Measurements from ENCODE around the gene TSPAN5.
A peak's percentile ranks its signal among the peaks of the same experiment; 100 is the strongest.

The TSPAN5 gene

DNA sequence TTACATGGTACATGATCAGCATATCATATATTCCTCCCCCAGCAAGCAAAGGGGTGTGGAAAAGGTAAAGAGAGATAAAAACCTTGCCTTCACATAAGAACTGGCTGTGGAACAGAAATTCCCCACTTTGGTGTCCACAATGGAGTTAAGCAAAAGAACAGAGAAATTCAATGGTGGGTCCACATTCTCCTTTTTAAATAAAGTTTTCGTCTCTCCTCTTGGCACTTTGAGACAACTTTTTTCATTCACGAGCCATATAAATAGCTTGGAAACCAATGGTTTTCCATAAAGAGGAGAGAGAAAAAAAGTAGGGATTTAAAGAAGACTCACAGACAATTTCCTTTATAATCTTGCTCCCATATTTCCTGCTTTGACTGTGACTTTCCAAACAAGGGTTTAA lies 148.1 kb downstream of the TSPAN5 start:
- TF ChIP-seq, protein P1, sequence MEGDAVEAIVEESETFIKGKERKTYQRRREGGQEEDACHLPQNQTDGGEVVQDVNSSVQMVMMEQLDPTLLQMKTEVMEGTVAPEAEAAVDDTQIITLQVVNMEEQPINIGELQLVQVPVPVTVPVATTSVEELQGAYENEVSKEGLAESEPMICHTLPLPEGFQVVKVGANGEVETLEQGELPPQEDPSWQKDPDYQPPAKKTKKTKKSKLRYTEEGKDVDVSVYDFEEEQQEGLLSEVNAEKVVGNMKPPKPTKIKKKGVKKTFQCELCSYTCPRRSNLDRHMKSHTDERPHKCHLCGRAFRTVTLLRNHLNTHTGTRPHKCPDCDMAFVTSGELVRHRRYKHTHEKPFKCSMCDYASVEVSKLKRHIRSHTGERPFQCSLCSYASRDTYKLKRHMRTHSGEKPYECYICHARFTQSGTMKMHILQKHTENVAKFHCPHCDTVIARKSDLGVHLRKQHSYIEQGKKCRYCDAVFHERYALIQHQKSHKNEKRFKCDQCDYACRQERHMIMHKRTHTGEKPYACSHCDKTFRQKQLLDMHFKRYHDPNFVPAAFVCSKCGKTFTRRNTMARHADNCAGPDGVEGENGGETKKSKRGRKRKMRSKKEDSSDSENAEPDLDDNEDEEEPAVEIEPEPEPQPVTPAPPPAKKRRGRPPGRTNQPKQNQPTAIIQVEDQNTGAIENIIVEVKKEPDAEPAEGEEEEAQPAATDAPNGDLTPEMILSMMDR (IDR thresholded peaks at IDR 0.05): no peak

DNA sequence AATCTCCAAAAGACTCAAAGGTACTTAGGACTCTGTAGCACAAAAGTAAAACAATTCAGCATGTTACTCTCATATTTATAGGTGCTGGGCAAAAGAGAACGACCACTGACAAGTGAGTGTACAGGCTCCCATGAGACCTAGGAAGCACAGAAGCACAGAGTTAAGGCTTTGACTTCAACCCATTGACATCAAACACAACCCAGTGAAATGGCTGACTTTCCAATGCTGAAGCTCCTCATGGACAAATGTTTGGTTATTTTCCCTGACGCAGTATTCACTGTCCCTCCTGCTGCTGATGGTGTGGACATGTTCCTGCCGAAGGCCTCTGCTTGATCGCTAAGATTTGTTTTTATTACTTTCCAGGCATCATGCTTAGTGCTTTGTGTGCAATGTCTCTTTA lies 148.7 kb downstream of the TSPAN5 start:
- TF ChIP-seq, protein P1 (IDR thresholded peaks at IDR 0.05): no peak

DNA sequence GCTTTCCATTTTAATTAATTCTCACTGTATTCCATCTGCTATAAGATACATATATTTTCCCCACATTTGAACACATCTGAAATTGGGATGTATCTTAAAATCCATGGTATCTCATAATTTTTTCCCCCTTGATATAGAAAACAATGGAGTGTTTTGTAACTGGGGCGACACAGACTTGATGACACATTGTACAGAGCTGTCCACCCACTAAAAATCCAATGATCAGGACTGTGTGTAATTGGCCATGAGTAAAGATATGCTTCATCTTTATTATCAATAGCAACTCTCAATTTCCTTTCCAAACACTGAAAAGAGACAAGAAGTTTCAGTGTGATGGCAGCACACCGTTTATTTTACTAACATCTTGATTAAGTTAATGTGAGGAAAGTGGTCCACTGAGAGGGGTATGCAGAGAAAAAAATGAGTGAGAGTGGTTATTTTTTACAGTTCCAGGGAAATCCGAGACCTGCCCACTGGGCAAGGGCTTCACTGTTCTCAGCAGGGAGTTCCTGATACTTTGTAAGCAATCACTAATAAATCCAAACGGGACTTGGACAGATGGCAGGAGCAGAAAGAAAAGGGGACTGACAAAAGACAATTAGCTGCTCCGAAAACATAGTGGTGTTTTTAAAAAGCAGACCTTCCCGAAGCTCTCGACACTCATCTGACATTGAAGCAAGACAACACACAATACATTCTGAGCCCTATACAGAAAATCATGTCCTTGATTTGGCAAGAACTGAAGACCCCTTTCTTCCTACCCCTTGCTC lies 149.4 kb downstream of the TSPAN5 start:
- TF ChIP-seq, protein P1 (IDR thresholded peaks at IDR 0.05): no peak

DNA sequence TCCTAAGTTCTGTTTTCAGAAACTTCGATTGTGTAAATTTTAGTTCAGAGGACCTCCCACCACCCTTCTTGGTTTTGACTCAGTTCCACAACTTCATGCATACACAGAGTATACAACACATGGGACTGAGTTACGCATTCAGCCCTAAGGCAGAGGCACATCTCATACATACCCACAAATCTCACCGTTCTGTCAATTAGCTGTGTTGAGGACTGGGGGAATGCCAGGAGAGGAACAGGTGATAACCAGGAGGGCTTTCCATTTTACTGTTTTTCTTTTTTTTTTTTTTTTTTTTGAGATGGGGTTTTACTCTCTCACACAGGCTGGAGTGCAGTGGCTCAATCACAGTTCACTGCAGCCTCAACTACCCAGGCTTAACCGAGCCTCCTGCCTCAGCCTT lies 150.2 kb downstream of the TSPAN5 start:
- TF ChIP-seq, protein P1 (IDR thresholded peaks at IDR 0.05): no peak

DNA sequence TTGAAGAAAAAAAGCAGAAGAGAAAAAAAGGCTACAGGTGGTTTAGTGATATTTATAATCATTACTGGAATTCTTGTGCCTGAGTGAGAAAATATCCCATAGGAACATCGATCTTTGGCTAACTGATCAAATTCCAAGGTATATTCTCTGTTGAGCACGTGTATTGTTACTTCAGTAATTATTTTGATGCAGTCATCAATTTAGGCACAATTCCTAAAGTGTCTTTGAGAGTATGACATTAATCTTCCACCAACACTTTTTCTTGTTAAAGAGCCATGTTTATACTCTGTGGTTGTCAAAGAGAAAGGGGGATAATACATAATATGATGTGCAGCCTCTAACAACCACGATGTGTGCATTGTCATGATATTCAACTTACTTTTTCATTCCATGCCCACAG lies 151.1 kb downstream of the TSPAN5 start:
- TF ChIP-seq, protein P1 (IDR thresholded peaks at IDR 0.05): no peak

DNA sequence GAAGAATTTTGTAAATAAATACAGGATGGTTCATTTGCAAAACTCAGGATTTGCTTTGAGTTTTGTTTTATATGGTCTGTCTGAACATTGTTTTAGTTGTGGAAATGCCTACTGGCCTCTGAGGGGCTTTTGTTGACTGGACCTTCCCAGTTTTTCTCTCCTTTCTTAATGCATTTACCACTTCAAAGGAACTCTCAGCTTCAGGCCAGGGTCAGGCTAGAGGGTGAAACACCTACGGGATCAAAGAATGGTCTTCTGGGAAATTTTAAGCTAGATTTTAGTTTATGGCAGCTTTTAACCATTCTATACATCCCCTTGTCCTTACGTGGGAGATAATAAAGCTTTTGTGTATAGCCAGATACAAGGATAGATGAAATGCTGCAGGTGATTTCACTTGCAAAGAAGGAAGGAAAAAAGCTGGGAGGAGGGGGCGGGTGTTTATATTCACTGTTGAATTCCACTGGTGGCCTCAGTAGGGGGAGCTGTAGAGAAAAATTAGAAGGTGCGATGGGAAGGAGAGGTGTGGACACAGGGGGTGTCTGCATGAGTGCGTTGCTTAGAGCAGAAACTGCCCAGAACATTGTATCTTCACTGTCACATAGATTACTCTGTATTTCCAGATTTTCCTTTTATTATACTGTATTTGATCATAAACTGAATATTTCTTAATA lies 151.8 kb downstream of the TSPAN5 start:
- TF ChIP-seq, protein P1 (IDR thresholded peaks at IDR 0.05): peak; percentile 35; the same call in 1 of the 2 replicates

DNA sequence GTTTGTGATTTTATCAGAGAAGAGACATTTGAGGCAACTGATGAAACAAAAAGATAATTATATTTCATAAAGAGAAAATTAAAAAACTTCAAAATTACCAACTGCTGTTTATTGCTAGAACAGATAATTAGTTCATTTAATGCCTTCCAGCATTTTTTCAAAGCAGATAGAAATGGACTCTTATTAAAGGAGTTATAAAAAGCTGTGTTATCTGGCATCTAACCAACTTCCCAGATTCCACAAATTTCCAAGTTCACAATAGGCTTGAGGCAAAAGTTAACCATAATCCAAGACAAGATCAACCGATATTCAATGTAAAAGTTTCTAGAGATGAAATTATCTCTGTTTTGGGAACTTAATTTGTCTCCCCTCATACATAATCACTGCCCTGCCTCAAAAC lies 152.4 kb downstream of the TSPAN5 start:
- TF ChIP-seq, protein P1 (IDR thresholded peaks at IDR 0.05): no peak
